HTERT RPE-1 (cell line): Measurements from ENCODE around the gene SFI1.
"Not testable (repeated sequence)": the region's sequence is repeated elsewhere in the genome, so short reads cannot be mapped to it uniquely, and the experiment has no call there.

Experiments used
- in situ Hi-C: fragments of 300-500 bp; cut with MboI; formaldehyde crosslinking; loops from 4 replicates; pipeline ENCODE4 v1.14.3; 2020; ENCODE audit warnings: low sequenced_read_pairs

Gene SFI1

DNA sequence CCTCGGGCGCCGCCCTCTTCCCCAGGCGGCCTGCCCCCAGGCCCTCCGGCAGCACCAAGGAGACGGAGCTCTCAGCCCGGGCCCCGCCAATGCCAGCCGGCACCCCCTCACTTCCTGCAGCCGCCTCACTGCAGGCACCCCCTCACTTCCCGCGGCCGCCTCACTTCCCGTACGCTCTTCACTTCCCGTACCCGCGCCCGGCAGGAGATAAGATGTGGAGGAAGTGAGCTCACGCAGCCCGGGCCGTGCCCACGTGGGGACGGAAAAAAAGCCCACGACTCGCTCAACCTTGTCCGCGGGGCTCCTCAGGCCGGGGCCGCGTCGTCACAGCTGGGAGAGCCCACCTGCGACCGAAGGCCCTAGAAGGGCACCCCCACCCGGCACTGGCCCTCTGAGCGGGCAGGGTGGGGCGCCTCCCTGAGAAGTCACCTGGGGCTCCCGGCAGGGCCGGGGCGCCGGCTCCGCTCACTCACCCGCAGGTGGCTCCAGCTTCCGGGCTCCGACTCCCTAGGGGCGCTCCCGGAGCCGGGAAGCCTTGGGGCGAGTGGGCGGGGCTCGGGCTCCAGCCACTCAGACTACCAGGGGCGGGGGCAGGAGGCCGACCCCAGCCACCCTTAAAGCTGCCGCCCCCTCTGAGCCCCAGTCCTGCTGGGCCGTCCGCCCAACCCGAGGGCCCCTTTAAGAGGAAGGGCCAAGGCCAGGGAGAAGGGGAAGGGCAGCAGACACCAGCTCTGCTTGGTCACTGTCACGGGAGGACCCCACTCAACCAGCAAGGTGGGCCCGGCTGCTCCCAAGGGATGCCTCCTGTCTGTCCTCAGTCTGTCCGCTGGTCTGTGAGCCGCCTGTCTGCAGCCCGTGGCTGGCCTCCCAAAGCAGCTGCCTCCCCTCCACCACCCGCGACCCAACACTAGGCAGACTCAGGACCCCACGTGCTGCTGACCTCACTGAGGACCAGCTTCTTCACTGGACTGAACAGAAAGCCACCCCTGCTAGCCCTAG, 134.3 kb downstream of the SFI1 start:
- in situ Hi-C loops = no loop called here

DNA sequence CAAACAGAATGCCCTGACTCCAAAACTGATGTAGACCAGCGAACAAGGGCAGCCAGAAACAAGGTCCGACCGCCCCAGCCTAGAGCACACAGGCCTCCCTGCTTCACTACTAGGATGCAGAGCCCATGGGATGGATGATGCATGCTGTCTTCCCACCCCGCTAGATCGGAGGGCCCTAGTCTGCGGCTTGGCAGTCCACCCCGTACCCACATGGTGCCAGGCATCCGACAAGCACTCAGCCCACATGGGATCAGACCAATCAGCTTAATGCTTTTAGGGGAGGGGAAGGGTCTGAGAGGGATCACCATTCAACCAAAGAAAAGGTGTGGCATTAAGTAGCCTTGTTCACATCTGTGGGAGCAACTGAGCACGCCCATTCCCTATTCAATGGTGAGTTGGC, 135.1 kb downstream of the SFI1 start:
- in situ Hi-C loops = no loop called here

DNA sequence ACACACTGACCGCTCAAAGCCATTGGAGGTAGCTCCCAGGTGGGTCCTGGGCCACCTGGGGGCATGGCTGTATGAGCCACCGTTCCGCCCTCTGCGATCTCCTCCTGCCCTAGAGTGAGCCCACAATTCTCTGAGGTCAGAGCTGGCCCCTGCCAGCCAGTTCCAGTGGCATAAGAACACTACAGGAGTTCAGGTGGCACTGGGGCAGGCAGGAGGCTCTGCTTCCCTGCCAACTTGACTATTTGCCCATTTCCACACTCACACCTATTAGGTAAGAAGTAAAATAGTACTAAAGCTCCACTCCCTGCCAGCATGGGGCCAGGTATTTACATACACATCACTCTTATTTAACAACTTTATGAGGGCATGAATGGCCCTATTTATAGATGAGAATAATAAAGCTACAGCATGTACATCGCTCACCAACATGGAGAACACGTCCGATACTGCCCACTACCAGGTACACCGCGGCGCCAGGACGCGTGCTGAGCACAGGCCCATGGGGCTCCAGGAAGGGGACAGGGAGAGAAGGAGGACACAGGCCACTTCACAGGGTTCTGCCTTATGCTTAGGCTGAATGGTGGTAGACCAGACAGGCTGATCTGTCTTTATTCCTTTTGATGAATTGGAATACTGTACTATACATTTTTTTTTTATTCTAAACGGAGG, 139.4 kb downstream of the SFI1 start:
- in situ Hi-C loops = no loop called here

DNA sequence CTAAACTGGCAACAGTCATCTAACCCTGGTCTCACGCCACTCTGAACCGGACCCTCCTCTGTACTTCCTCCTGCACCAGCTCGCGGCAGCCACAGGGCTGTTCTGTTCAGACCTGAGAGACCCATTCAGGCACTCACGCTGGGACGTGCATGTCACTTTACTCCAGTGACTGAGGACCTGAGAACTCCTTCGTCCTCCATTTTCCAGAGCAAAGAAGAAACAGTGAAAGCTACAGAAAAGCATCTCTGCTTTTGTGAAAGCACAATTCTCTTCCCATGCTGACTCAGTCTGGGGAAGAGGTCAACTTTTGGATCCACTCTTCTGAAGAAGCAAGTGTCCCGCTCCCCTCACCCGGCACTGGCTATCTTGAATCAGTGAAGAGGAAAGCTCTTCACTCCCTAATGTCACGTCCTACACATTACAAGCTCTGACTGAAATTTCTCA, 141.1 kb downstream of the SFI1 start:
- in situ Hi-C loops = no loop called here

DNA sequence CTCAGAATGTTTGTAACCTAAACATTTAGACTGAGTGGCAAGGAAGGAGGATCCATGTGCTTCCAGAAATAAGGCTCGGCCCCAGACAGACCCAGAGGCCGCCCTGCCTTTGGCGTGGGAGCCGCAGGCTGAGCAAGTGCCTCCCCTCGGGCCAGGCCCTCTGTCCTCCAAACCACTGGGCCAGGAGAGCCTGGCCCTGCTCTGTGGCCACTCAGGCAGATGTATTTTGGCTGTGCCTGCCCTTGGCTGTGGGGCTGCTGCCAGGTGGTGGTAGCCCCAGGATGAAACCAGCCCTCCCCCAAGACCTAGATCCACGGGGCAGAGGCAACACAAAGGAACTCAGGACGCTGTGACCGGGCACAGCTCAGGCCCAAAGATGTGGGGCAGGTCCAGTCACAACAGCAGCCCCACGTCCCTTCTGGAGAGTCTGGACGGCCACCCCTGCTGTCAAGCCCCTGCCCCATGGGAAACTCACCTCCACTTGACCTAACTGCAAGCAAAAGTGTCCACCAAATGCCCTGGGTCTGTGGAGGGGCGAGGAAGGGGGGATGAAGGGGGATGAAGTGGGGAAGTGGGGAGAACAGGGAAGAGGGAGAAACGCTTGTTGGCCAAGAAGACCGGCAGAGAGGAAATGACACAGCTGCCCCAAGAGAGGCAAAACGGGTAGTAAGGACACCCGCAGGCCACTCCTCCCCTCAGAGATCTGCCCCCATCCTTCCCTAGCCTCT, 141.7 kb downstream of the SFI1 start:
- in situ Hi-C loops = no loop called here

DNA sequence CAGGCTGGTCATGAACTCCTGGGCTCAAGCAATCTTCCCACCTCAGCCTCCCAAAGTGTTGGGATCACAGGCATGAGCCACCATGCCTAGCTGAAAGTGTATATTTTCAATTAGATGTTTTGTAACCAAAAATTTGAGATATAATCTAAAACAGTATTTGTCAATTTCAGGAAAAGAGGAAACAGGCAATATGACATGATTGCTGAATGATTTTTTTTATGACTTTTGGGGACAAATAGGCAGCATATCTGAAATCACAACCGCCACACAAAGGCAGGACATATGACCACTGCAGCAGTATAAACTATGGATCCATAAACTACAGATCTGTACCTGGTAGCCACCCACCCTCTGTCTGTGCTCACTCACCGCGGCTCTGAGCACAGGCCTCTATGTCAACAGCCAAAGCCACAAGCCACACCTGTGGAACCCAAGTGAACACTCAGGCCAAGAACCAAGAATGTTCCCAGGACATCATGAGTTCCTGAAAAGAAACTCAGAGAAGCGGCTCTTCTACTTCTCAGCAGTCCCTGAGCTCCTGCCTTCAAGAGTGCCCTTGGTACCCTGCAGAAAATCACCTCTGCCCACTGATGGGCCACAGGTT, 143.2 kb downstream of the SFI1 start:
- in situ Hi-C loops = no loop called here

DNA sequence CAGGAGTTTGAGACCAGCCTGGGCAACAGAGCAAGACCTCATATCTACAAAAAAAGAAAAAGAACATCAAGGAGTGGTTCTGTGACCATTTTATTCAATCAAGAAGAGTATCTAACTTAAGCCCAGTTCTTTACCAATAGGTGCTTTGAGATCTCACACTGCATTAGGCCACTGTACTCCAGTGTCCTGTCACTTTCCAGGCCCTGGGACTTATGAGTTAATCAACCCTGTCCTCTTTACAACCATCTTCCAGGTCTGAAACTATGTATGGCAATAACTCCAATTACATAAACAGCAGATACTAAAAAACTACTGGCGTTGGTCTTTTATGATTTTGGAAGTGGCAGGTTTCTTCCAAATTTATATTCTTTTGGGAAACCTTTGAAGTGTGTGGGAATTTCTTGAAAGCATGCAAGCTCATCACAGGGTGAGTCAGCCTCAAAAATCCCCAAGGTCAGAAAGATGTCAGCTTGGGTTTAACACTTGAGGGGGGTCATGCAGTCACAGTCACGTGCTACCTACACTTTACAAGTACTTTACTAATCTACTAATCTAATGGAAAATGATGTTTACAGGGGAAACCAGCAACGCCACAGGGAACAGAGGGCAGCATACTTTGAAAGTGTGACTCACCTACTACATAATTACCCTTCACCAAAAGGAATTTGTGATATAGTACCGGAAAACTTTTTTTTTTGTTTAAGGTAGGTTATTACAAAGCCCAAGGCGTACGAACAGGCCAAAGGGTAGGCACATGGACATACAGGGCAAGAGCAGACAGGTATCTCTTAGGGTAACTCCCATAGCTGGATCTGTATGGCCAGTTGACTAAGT, 150.1 kb downstream of the SFI1 start:
- in situ Hi-C loops = no loop called here

DNA sequence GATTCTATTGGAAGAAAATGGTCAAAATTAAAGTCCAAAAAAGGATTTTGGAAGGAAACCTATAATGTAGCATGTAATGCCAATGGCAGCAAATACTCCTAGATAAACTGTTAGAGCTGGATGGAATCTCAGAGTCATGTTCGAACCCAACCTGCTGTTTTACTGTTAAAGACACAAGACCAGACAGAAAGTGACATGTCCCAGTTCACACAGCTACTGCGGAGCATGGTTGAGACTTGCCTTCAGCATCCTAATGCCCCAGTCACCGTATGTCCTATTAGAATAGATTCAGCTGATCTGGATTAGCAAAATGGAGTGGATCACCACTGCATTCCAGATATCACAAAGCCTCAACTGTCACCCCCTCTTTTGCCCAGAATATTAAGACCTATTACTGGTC, 150.7 kb downstream of the SFI1 start:
- in situ Hi-C loops = no loop called here

DNA sequence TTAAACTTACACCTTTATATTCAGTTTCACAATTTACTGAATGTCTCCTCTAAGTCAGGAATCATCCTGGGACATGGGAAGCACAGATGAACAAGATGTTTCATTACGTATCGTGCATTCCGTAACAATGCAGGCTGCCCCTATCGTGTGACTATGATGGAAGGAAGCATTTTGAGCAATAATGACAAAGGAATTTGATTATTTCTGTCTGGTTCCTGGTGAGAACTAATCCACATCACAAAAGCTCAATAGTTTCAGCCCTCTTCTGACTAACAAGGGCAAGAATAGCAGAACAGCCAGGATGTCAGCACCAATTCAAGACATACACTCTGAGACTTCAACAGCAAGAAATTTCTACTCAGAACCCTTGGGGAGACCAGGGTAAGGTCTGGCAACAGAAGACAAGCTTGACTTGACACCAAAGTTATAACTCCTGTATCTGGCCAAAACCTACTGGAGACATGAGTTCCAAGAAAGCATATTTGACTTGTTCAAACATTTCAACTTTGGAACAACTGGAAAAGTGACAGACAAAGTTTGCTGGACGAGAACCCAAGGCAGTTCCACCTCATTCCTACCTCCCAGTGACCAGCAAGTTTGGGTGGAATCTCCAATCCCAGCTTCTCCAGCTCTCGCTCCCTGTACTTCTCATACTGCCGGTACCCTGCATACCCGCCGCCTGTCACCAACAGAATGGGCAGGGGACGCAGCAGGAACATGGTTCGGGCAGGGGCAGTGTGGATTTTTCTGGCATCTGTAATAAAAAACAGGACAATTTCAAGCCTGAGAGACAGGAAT, 151.4 kb downstream of the SFI1 start:
- in situ Hi-C loops = no loop called here

DNA sequence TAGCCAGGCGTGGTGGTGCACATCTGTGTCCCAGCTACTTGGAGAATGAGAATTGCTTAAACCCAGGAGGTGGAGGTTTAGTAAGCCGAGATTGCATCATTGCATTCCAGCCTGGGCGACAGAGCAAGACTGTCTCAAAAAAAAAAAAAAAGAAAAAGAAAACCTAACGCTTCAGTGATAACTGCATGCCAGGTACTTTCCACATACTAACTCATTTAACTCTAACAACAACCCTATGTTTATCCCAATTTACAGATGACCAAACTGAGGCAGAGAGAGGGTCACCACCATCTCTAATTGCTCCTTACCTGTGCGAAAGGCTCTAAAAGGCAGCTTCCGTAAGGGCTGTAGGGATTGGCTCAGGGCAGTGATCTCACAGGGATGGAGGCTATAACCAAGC, 154.1 kb downstream of the SFI1 start:
- in situ Hi-C loops = no loop called here

DNA sequence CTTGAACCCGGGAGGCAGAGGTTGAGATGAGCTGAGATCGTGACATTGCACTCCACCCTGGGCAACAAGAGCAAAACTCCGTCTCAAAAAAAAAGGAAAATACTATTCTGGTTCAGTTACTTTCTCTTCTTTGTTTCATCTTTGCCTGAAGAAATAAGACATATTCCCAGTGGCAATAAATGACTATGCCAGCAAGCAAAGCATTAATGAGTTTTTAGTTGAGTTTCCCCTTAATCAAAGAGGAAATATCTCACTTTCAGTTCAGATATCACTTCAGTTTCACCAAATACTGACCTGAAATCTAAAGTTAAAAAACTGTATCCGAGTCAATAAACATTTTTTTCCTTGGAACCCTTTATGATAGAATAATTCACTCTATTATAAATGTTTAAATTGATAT, 155.3 kb downstream of the SFI1 start:
- in situ Hi-C loops = no loop called here

DNA sequence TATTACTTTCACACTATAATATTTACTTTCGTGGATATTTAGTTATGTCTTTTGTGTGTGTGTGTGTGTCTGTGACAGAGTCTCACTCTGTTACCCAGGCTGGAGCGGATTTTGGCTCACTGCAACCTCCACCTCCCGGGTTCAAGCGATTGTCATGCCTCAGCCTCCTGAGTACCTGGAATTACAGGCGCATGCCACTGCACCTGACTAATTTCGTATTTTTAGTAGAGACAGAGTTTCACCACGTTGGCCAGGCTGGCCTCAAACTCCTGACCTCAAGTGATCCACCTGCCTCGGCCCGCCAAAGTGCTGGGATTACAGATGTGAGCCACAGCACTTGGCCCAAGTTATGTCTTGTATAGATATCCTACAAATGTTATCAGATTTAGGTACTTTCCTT, 155.8 kb downstream of the SFI1 start:
- in situ Hi-C loops = no loop called here

DNA sequence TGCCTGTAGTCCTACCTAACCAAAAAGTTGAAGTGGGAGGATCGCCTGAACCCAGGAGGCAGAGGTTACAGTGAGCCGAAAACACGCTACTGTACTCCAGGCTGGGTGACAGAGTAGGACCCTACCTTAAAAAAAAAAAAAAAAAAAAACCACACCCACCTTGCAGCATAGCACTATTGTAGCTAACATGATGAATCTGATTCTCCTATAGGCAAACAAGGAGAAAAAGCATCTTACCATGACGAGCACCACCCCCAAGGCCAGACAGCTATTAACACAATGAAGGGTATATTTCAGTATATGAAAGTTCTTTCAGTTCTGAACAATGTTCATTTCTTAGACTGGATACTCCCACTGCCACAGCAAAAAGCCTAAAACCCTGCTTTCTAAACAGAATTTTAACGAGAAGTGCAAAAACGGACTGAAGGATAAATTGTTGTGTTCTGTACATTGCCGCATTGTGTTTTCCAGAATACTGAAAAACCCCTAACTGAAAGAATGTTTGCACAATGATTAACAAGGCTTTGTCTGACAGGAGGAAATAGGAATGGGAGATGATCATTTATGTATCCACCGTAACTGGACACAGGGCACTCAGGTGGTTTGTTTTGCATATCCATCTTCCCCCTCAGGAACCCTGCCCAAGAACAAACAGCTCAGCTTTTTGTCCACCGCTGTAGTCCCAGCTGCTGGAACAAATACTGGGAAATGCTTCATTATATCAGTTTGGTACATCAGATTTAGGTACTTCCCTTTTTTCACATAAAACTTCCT, 156.8 kb downstream of the SFI1 start:
- in situ Hi-C loops = no loop called here

DNA sequence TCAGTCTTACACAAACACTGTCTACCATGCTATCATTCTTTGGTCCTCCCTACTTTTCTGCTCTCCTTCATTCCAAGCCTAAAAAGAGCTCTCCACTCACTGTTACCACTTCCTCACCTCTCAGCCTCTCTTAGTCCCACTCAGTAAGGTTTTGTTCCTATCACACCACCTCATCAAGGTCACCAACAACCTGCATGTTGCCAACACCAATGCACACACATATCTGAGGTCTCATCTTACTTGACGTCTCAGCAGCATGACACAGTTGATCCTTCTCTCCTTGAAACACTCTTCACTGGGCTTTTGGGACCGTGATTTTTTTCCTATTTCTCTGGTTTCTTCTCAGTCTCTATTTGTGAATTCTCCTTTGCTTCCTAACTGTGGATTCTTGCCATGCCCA, 157.6 kb downstream of the SFI1 start:
- in situ Hi-C loops = no loop called here

DNA sequence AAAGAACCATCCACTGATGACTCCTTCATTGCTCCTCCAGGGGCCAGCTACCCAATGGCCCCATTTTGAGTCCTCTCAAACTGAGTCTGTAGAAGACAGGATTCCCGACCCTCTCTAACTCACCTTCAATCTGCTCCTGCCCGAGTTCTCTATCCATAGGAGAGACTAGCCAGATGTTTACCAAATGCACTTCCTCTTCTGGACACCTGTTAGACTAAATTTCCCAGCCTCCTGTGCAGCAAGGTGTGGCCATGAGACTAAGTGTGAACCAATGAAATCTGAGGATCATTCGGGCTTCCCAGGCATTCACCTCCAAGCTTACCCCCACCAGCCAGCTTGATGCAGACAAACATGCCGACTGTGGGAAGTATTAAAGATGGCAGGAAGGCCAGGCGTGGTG, 158.1 kb downstream of the SFI1 start:
- in situ Hi-C loops = no loop called here

DNA sequence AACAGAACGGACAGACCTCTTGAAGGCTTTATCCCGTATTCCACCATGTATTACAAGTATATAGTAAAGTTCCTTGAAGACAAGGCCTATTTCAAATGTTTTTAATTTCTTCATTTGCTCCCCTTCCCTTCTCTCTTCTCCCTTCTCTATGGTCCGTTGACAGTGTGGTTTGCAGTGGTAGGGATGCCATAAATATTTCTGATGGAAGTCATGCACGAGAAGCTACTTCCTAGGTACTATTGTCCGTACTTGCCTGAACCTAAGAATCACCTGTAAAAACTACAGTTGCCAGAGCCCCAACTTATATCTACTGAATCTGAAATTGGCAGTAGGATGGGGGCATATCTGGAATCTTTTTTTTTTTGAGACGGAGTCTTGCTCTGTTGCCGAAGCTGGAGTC, 162.9 kb downstream of the SFI1 start:
- in situ Hi-C loops = no loop called here

DNA sequence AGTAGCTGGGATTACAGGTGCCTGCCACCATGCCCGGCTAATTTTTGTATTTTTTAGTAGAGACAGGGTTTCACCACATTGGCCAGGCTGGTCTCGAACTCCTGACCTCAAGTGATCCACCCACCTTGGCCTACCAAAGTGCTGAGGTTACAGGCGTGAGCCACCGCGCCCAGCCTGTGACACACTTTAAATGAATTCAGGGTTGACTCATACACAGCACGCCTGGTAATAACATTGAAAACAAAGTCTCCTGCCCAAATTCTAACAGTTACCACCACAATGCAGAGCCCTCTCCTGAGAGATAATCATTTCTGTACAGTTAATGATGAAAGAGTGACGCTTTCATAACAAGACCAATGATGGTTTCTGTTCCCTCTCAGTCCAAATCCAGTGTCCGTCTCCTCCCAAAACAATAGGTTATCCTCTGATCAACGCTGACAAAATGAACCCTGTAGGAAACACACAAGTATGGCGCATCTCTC, 164.6 kb downstream of the SFI1 start:
- in situ Hi-C loops = not testable (repeated sequence)

DNA sequence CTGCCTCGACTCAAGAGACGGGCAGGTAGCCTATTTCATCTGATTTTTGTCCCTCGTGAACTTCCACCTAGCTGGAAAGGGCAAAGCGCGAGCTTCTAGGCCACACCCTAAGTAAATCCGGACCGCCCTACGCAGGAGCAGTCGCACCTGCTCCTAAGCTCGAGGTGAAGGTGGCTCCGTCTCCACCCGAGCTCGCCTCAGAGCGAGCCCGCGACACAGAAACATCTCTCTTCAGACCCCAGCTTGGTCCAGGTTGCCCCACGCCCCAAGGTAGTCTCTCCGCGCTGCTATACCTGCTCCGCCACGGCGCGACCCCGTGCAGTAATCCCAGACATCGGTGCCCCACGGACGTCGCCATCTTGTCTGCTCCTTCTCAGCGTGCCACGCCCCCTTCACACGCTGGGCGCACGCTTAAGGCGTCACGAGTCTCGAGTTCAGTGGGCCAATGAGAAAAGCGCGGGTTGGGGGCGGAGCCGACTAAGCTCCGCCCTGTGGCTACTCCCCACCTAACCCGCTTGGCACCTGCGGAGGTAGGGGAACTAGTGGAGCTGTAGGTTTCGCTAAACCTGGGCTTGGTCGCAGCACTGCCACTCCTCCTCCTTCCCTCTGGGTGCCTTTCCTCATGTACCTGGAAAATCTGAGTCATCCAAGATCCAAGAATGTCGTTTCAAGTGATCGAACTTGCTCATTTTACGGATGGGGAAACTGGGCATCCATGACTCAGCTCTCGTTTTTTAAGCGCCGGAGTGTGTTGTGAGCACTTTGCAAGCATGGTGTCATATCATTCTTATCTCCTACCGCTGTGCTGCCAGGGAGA, 165.7 kb downstream of the SFI1 start, which contains the start of gene PISD:
TSS of gene PISD (minus strand) at position 365 of the 817 bp plus-strand sequence. CDS start at position 358, 7 bp downstream.
- in situ Hi-C loops = no loop called here
